HG03521 (cell line): Measurements from ENCODE around the gene KRTAP9-8.
"Not testable (repeated sequence)": the region's sequence is repeated elsewhere in the genome, so short reads cannot be mapped to it uniquely, and the experiment has no call there.

Source experiments
- ATAC-seq: cut with Tn5 transposase; IDR thresholded peaks from one replicate; pipeline ENCODE4 v1.9.1; 2021; ENCODE audit warnings: mild to moderate bottlenecking, moderate library complexity; ENCODE audit not compliant: unreplicated experiment

KRTAP9-8 gene

DNA sequence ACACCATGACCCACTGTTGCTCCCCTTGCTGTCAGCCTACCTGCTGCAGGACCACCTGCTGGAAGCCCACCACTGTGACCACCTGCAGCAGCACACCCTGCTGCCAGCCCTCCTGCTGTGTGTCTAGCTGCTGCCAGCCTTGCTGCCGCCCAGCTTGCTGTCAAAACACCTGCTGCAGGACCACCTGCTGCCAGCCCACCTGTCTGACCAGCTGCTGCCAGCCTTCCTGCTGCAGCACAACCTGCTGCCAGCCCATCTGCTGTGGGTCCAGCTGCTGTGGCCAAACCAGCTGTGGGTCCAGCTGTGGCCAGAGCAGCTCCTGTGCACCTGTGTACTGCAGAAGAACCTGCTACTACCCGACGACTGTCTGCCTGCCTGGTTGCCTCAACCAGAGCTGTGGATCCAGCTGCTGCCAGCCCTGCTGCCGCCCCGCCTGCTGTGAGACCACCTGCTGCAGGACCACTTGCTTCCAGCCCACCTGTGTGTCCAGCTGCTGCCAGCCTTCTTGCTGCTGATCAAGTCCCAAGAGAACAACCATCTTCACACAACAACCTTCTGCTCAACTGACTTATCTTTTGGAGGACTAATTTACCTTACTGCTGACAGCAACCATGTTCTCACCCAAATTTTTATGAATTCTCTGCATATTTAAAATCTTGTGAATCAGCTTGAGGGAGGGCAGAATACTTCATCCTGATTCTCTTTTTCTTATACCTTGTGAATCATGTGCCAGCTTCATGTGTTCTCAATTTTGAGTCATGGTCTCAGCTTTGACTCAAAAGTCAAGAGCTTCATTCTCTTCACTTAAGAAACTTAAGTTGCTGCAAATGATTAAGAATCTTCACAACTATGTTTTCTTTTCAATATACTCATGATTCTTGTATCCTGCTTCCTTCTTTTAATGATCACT, 17.8 kb downstream of the KRTAP9-8 start, which contains the start of gene KRTAP9-9:
Gene KRTAP9-9 (plus strand): TSS at position 4 of the 910 bp plus-strand sequence.
- ATAC-seq = not testable (repeated sequence)

DNA sequence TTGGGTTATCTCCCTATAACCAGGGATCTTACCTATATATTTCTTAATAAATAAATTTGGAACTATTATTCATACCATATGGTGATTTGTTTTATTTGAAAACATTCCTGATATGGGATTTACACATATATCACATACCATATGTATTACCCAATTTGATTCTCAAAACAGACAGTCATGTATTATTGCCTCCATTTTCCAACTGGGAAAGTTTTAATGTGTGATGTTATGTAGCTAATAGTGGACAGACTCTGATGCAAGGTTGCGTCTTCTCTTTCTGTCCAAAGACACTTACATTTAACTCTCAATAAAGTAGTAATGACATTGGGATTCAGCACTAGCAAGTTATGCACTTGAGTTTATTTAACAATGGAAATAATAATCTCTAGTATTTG, 18.5 kb downstream of the KRTAP9-8 start:
- no peak for ATAC-seq

GRCh38 chr17:41258406-41258805, 20.6 kb downstream of the KRTAP9-8 start:
- ATAC-seq = no peak

DNA sequence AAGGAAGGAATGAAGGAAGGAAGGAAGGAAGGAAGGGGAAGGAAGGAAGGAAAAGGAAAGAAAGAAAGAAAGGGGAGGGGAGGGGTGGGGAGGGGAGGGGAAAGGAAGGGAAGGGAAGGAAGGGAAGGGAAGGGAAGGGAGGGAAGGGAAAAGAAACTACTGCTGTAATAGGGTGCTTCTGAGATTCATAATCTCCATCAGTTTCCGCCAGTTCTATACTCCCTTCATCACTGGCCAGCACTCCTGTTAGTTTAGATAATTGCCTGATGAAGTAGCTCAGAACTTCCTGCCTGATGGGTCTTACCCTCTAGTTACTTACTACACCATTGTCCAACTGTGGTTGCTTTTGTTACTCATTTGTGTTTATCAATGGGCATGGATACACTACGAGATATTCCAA, 25.4 kb downstream of the KRTAP9-8 start:
- no peak for ATAC-seq

GRCh38 chr17:41264599-41264998, 26.8 kb downstream of the KRTAP9-8 start:
- ATAC-seq = no peak

GRCh38 chr17:41265078-41265477, 27.3 kb downstream of the KRTAP9-8 start, which contains the start of gene KRTAP9-6:
Gene KRTAP9-6 (plus strand): TSS chr17:41265378. CDS start chr17:41265378, 0 bp downstream.
- no peak for ATAC-seq

DNA sequence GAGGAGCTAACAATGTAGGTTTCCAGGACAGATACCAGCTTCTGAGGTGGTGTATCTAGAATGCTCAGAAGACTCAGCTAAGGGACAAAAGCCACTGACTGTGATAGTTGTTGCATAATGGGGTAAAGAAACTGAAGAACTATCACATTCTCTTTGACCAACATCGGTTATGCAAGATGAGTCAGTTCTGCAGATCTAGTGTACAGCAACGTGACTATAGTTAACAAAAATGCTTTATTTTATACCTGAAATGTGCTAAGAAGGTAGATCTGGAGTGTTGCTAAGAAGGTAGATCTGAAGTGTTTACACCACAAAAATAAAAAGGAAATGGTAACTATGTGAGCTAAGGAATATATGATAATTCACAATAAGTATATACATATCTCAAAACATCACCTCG, 29.9 kb downstream of the KRTAP9-8 start:
- no peak for ATAC-seq

- ATAC-seq = not testable (repeated sequence)
These were observed 33.5 kb downstream of the KRTAP9-8 start for GRCh38 chr17:41271323-41271722.

DNA sequence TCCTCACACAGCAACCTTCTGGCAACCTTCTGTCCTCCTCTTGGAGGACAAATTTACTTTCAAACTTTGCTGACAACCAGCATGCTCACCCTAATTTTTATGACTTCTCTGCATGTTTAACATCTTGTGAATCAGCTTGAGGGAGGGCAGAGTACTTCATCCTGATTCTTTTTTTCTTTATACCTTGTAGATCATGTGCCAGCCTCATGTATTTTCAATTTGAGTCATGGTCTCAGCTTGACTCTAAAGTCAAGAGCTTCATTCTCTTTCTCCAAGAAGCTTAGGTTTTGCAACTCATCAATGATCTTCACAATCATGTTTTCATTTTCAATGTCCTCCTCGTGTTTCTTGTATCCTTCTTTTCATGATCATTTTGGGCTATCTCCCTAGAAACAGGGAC, 34.1 kb downstream of the KRTAP9-8 start:
- no peak for ATAC-seq

DNA sequence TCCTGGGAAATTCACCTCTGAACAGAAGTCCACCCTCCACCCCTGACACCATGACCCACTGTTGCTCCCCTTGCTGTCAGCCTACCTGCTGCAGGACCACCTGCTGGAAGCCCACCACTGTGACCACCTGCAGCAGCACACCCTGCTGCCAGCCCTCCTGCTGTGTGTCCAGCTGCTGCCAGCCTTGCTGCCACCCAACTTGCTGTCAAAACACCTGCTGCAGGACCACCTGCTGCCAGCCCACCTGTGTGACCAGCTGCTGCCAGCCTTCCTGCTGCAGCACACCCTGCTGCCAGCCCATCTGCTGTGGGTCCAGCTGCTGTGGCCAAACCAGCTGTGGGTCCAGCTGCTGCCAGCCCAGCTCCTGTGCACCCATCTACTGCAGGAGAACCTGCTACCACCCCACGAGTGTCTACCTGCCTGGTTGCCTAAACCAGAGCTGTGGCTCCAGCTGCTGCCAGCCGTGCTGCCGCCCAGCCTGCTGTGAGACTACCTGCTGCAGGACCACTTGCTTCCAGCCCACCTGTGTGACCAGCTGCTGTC, 37.9 kb downstream of the KRTAP9-8 start, which contains the start of gene KRTAP9-7:
Gene KRTAP9-7 (plus strand): TSS at position 51 of the 543 bp plus-strand sequence. CDS start 0 bp downstream, at position 51.
- ATAC-seq = not testable (repeated sequence)

GRCh38 chr17:41278176-41278955, 40.6 kb downstream of the KRTAP9-8 start:
- no peak for ATAC-seq

GRCh38 chr17:41284043-41284442, 46.2 kb downstream of the KRTAP9-8 start:
- ATAC-seq = no peak

DNA sequence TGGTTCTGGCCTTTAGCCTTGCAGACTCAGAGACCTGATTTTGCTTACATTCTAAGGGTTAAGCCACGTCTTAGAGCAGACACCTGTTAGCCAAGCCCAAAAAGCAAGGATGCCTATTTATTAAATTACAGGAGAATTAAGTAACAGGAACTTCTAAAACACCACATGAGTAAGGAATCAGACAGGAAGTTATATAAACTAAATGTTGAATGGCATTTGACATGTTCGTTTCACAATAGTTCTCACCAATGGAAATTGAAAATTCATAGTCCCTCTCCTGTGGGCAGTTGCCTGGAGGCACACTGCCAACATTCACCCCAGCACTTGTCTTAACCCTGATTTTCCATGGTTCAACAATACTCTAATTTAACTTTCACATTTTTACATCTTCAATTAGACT, 46.7 kb downstream of the KRTAP9-8 start:
- no peak for ATAC-seq

DNA sequence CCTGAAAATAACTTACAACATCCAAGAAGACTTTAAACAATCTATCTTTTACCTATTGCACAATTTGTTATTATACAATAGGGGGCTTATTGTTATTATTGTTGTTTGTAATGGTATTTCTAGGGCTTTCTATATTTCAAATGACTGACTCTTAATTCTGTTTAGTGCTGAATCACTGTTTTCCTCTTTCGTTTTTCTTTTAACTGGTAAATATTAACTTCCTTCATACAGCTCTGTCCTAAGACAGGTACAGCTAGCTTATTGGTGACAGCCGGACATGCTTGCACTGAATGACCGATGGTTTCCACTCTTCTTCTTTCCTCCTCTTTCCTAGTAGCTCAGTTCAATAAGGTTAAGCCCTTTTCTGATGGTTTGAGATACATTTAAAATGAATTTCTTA, 49.3 kb downstream of the KRTAP9-8 start:
- ATAC-seq = no peak
